ENCODE measurements around the gene ENOX2.

ENOX2 gene

DNA sequence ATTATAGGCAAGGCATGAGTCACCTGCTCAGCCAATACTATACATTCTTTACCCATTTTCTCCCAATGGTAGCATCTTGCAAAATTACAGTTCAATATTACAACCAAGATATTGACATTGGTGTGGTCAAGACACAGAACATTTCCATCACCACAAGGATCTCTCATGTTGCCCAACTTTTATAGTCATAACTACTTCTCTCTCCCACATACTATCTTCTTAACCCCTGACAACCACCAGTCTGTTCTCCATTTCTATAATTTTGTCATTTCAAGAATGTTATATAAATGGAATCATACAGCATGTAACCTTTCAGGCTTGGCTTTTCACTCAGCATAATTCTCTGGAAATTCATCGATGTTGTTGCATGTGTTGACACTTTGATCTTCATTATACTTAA is 144.9 kb downstream of the ENOX2 start:
- H3K4me3 Mint-ChIP-seq, result no peak overlapping the region
- peaks cover 10% of the 10 kb centered on the region for H3K36me3 Mint-ChIP-seq (ENCODE audit: low read depth)
- no peaks in the 10 kb centered on the region for H3K9me3 Mint-ChIP-seq
- no peak overlapping the region for H3K27ac Mint-ChIP-seq
- TF ChIP-seq CTCF (IDR thresholded peaks at IDR 0.05; ENCODE audit: unreplicated experiment in 3 of 3), result no peak
- no peaks in the 10 kb centered on the region for H3K4me1 Mint-ChIP-seq
- H3K27me3 Mint-ChIP-seq (ENCODE audit: low read depth), result no peaks in the 10 kb centered on the region

- Mint-ChIP-seq H3K36me3 (ENCODE audit: low read depth) (peaks cover under 1% of the 10 kb centered on the region), H3K9me3 (no peaks in the 10 kb centered on the region), H3K27me3 (ENCODE audit: low read depth) (no peaks in the 10 kb centered on the region), H3K4me1 (no peaks in the 10 kb centered on the region), H3K4me3 (no peak overlapping the region), H3K27ac (no peak overlapping the region)
- TF ChIP-seq CTCF (IDR thresholded peaks at IDR 0.05; ENCODE audit: unreplicated experiment in 3 of 3), result no peak
Observed at GRCh38 chrX:130756233-130756632, 146.8 kb downstream of the ENOX2 start.

- H3K36me3 Mint-ChIP-seq (ENCODE audit: low read depth), result no peaks in the 10 kb centered on the region
- no peak for TF ChIP-seq CTCF (IDR thresholded peaks at IDR 0.05; ENCODE audit: unreplicated experiment in 3 of 3)
- no peaks in the 10 kb centered on the region for H3K27me3 Mint-ChIP-seq (ENCODE audit: low read depth)
- H3K4me3 Mint-ChIP-seq, result no peak overlapping the region
- H3K9me3 Mint-ChIP-seq, result no peaks in the 10 kb centered on the region
- no peak overlapping the region for H3K27ac Mint-ChIP-seq
- H3K4me1 Mint-ChIP-seq, result no peaks in the 10 kb centered on the region
Observed at GRCh38 chrX:130754353-130754752, 148.7 kb downstream of the ENOX2 start.

- Mint-ChIP-seq H3K27me3 (ENCODE audit: low read depth) (no peaks in the 10 kb centered on the region), H3K36me3 (ENCODE audit: low read depth) (no peaks in the 10 kb centered on the region), H3K4me3 (no peak overlapping the region), H3K4me1 (no peaks in the 10 kb centered on the region), H3K9me3 (no peaks in the 10 kb centered on the region), H3K27ac (no peak overlapping the region)
- TF ChIP-seq CTCF (IDR thresholded peaks at IDR 0.05; ENCODE audit: unreplicated experiment in 3 of 3), result no peak
Observed at GRCh38 chrX:130746709-130747342, 156.2 kb downstream of the ENOX2 start.

DNA sequence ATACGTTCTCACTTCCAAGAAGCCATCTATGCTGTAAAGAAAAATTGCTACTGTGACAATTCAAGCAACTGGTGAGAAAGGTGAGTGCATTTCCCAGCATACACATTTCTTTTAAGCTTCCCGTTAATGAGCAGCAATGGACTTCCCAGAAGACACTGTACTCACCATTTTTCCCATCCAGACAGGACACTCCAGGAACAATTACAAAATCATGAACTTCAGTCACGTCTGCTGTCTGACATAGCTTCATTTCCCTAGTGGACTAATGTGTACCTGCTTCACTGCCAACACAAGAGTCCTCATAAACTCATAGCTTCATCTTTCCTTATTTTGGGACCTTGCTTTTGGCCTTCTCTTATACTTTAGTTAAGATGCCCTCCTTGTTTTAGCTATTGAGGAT is 156.9 kb downstream of the ENOX2 start:
- no peak overlapping the region for H3K27ac Mint-ChIP-seq
- no peaks in the 10 kb centered on the region for H3K9me3 Mint-ChIP-seq
- no peak for TF ChIP-seq CTCF (IDR thresholded peaks at IDR 0.05; ENCODE audit: unreplicated experiment in 3 of 3)
- no peaks in the 10 kb centered on the region for H3K36me3 Mint-ChIP-seq (ENCODE audit: low read depth)
- no peaks in the 10 kb centered on the region for H3K27me3 Mint-ChIP-seq (ENCODE audit: low read depth)
- no peak overlapping the region for H3K4me3 Mint-ChIP-seq
- H3K4me1 Mint-ChIP-seq, result peaks cover 7% of the 10 kb centered on the region

- TF ChIP-seq CTCF (IDR thresholded peaks at IDR 0.05; ENCODE audit: unreplicated experiment in 3 of 3), result no peak
- Mint-ChIP-seq H3K9me3 (no peaks in the 10 kb centered on the region), H3K27ac (no peak overlapping the region), H3K4me1 (peaks cover 12% of the 10 kb centered on the region), H3K36me3 (ENCODE audit: low read depth) (no peaks in the 10 kb centered on the region), H3K27me3 (ENCODE audit: low read depth) (no peaks in the 10 kb centered on the region), H3K4me3 (no peak overlapping the region)
Observed at GRCh38 chrX:130741584-130741983, 161.4 kb downstream of the ENOX2 start.
